Neural cell (in vitro differentiated cells): Measurements from ENCODE around the gene TMEM253. TPM values are rescaled to one million over a fixed set of nuclear protein-coding genes. Genes with fewer than 3 reads are reported as not detected.

Experiments used
- H2AFZ ChIP-seq: fragments of 200-600, 300-800 bp; sonication (generic), shearing (Covaris generic); 2 replicates; pipeline ENCODE4 v1.6.0; 2014; ENCODE audit warnings: low read depth, mild to moderate bottlenecking, antibody characterized with exemption, low read length, moderate library complexity
- H3F3A ChIP-seq: fragments of 200-600 bp; shearing (Covaris generic); 2 replicates; pipeline ENCODE4 v1.6.1; 2016; ENCODE audit warnings: mild to moderate bottlenecking, moderate library complexity, mixed read lengths, antibody characterized with exemption, low read length; ENCODE audit not compliant: insufficient read depth, poor library complexity, severe bottlenecking
- H3K27ac ChIP-seq: fragments of 200-600, 300-800 bp; sonication (generic), shearing (Covaris generic); 2 replicates; pipeline ENCODE4 v1.5.1; 2014; ENCODE audit warnings: mild to moderate bottlenecking, low read length, moderate library complexity
- H3K27me3 ChIP-seq: fragments of 300-800, 200-600 bp; sonication (generic), shearing (Covaris generic); 2 replicates; pipeline ENCODE4 v1.6.0; 2014; ENCODE audit warnings: mild to moderate bottlenecking, low read depth, low read length, moderate library complexity; ENCODE audit not compliant: insufficient read depth
- H3K36me3 ChIP-seq: fragments of 300-800, 200-600 bp; sonication (generic), shearing (Covaris generic); 2 replicates; pipeline ENCODE4 v1.5.1; 2014; ENCODE audit warnings: mild to moderate bottlenecking, antibody characterized with exemption, low read length, moderate library complexity; ENCODE audit not compliant: insufficient read depth
- H3K4me2 ChIP-seq: fragments of 300-800, 200-600 bp; sonication (generic), shearing (Covaris generic); 2 replicates; pipeline ENCODE4 v1.6.0; 2014; ENCODE audit warnings: mild to moderate bottlenecking, low read length
- H3K4me3 ChIP-seq: fragments of 300-800, 200-600 bp; sonication (generic), shearing (Covaris generic); 2 replicates; pipeline ENCODE4 v1.5.1; 2014; ENCODE audit warnings: mild to moderate bottlenecking, low read length, moderate library complexity
- H3K79me2 ChIP-seq: fragments of 200-600 bp; shearing (Covaris generic); replicated peaks from 2 replicates; pipeline ENCODE4 v1.6.0; 2014; ENCODE audit warnings: mild to moderate bottlenecking, low read length, moderate library complexity; ENCODE audit not compliant: insufficient read depth
- H3K9ac ChIP-seq: fragments of 300-800, 200-600 bp; sonication (generic), shearing (Covaris generic); 2 replicates; pipeline ENCODE4 v1.6.1; 2016; ENCODE audit warnings: mild to moderate bottlenecking, low read length, mixed read lengths
- H3K9me2 ChIP-seq: fragments of 200-600 bp; shearing (Covaris generic); 2 replicates; pipeline ENCODE4 v1.6.1; 2016; ENCODE audit warnings: mild to moderate bottlenecking, low read length, mixed read lengths; ENCODE audit not compliant: insufficient read depth
- H3K9me3 ChIP-seq: fragments of 200-600, 300-800 bp; sonication (generic), shearing (Covaris generic); 2 replicates; pipeline ENCODE4 v1.6.1; 2016; ENCODE audit warnings: mild to moderate bottlenecking, mixed run types, low read length, moderate library complexity, mixed read lengths
- H4K20me1 ChIP-seq: fragments of 200-600 bp; shearing (Covaris generic); 2 replicates; pipeline ENCODE4 v1.6.1; 2016; ENCODE audit warnings: mild to moderate bottlenecking, mixed run types; ENCODE audit not compliant: insufficient read depth
- CTCF ChIP-seq: fragments of 450-650 bp; IDR thresholded peaks from 2 replicates; pipeline ENCODE4 v1.5.1; 2014; ENCODE audit warnings: antibody characterized with exemption, mild to moderate bottlenecking, moderate library complexity; ENCODE audit not compliant: poor library complexity, severe bottlenecking
- EP300 ChIP-seq: fragments of 450-650 bp; conservative IDR thresholded peaks from 2 replicates; pipeline ENCODE4 v1.6.1; 2014; ENCODE audit warnings: antibody characterized with exemption, mild to moderate bottlenecking, moderate library complexity; ENCODE audit not compliant: poor library complexity, severe bottlenecking
- EZH2 ChIP-seq: fragments of 200-600, 300-800 bp; shearing (Covaris generic), sonication (generic); IDR thresholded peaks from 2 replicates; pipeline ENCODE4 v1.6.1; 2014; ENCODE audit warnings: antibody characterized with exemption, low read length, borderline replicate concordance, mild to moderate bottlenecking; ENCODE audit not compliant: insufficient read depth, poor library complexity, severe bottlenecking
- MXI1 ChIP-seq: fragments of 450-650 bp; conservative IDR thresholded peaks from 2 replicates; pipeline ENCODE4 v1.6.1; 2014; ENCODE audit warnings: antibody characterized with exemption, mild to moderate bottlenecking; ENCODE audit not compliant: poor library complexity, severe bottlenecking
- POLR2AphosphoS5 ChIP-seq: IDR thresholded peaks from 2 replicates; pipeline ENCODE4 v1.6.1; 2012
- RAD21 ChIP-seq: fragments of 450-650 bp; conservative IDR thresholded peaks from 2 replicates; pipeline ENCODE4 v1.6.1; 2014; ENCODE audit warnings: antibody characterized with exemption, mild to moderate bottlenecking, moderate library complexity
- REST ChIP-seq: IDR thresholded peaks from 2 replicates; pipeline ENCODE4 v1.6.1; 2012; ENCODE audit warnings: borderline replicate concordance
- SMC3 ChIP-seq: fragments of 450-650 bp; conservative IDR thresholded peaks from 2 replicates; pipeline ENCODE4 v1.6.1; 2014; ENCODE audit warnings: antibody characterized with exemption, mild to moderate bottlenecking, moderate library complexity; ENCODE audit not compliant: poor library complexity
- TAF1 ChIP-seq: IDR thresholded peaks from 2 replicates; pipeline ENCODE4 v1.6.1; 2012; ENCODE audit warnings: low read depth
- polyA minus RNA-seq: library from RNA; depleted of rRNA, polyadenylated mRNA; stranded (reverse); fragments of >200 nt; gene quantifications from 2 replicates; pipeline ENCODE4 v1.2.3, GENCODE V29; 2014
- polyA plus RNA-seq: library from polyadenylated mRNA; depleted of rRNA; stranded (reverse); fragments of >200 nt; gene quantifications from 2 replicates; pipeline ENCODE4 v1.2.3, GENCODE V29; 2014

TMEM253 gene
- polyA plus RNA-seq (0.26 TPM in 1 of 2 replicates, not detected in the other), polyA minus RNA-seq (not detected in 2 replicates)

- Histone ChIP-seq H3K4me3 (no peak within 1 kb of the TSS), H2AFZ (no peak within 1 kb of the TSS), H4K20me1 (no peaks in the 10 kb centered on the region), H3K9ac (no peak within 1 kb of the TSS), H3K9me2 (no peaks in the 10 kb centered on the region), H3K27me3 (no peaks in the 10 kb centered on the region), H3F3A (peaks cover 6% of the 10 kb centered on the region), H3K4me2 (no peak within 1 kb of the TSS), H3K79me2 (peaks cover 31% of the 10 kb centered on the region), H3K36me3 (no peaks in the 10 kb centered on the region), H3K27ac (no peak within 1 kb of the TSS), H3K9me3 (no peaks in the 10 kb centered on the region)
- no peak for TF ChIP-seq EP300
- no peak for TF ChIP-seq MXI1
- TF ChIP-seq POLR2AphosphoS5: no peak
- no peak for TF ChIP-seq SMC3
Measured at GRCh38 chr14:21100931-21101330, at the start of gene TMEM253. TMEM253 (plus strand) TSS chr14:21101066; CDS start chr14:21101344, 278 bp downstream.

- Histone ChIP-seq H3K9me2 (no peaks in the 10 kb centered on the region), H3K9me3 (no peaks in the 10 kb centered on the region), H3K36me3 (no peaks in the 10 kb centered on the region), H3K79me2 (no peaks in the 10 kb centered on the region), H3F3A (no peaks in the 10 kb centered on the region), H3K4me2 (no peak overlapping the region), H3K27ac (no peak overlapping the region), H3K27me3 (no peaks in the 10 kb centered on the region), H3K9ac (no peak overlapping the region), H4K20me1 (no peaks in the 10 kb centered on the region), H3K4me3 (no peak overlapping the region), H2AFZ (no peak overlapping the region)
- TF ChIP-seq CTCF (no peak), SMC3 (no peak), POLR2AphosphoS5 (no peak), EP300 (no peak), REST (no peak), RAD21 (no peak), MXI1 (no peak), EZH2 (no peak), TAF1 (no peak)
Measured at GRCh38 chr14:21053184-21054122, 47.4 kb upstream of the TMEM253 start.
